Measurements from ENCODE around the gene CD151. TPM values are rescaled to one million over a fixed set of nuclear protein-coding genes. Genes with fewer than 3 reads are reported as not detected.

Gene CD151
- total RNA-seq, 1 experiment from 2014 or later, result 115 TPM

DNA sequence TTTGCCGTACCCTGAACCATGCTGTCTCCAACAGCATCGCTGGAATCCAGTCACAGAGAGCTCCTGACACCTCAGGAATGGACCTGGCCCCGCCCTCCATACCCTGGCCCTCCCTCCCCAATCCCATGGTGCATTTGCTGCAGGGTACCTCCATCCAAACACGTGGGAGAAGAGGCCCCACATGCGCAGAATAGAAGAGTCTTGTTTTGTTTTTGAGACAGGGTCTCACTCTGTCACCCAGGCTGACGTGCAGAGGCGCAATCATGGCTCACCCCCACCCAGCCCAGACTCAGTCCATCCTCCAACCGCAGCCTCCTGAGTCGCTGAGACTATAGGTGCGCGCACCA lies 16.3 kb upstream of the CD151 start (continued):
- TF ChIP-seq, protein P1, sequence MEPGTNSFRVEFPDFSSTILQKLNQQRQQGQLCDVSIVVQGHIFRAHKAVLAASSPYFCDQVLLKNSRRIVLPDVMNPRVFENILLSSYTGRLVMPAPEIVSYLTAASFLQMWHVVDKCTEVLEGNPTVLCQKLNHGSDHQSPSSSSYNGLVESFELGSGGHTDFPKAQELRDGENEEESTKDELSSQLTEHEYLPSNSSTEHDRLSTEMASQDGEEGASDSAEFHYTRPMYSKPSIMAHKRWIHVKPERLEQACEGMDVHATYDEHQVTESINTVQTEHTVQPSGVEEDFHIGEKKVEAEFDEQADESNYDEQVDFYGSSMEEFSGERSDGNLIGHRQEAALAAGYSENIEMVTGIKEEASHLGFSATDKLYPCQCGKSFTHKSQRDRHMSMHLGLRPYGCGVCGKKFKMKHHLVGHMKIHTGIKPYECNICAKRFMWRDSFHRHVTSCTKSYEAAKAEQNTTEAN (CRISPR knock-in tag; IDR thresholded peaks at IDR 0.05), result no peak
- TF ChIP-seq, protein P2, sequence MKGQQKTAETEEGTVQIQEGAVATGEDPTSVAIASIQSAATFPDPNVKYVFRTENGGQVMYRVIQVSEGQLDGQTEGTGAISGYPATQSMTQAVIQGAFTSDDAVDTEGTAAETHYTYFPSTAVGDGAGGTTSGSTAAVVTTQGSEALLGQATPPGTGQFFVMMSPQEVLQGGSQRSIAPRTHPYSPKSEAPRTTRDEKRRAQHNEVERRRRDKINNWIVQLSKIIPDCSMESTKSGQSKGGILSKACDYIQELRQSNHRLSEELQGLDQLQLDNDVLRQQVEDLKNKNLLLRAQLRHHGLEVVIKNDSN (CRISPR knock-in tag; IDR thresholded peaks at IDR 0.05), result no peak

DNA sequence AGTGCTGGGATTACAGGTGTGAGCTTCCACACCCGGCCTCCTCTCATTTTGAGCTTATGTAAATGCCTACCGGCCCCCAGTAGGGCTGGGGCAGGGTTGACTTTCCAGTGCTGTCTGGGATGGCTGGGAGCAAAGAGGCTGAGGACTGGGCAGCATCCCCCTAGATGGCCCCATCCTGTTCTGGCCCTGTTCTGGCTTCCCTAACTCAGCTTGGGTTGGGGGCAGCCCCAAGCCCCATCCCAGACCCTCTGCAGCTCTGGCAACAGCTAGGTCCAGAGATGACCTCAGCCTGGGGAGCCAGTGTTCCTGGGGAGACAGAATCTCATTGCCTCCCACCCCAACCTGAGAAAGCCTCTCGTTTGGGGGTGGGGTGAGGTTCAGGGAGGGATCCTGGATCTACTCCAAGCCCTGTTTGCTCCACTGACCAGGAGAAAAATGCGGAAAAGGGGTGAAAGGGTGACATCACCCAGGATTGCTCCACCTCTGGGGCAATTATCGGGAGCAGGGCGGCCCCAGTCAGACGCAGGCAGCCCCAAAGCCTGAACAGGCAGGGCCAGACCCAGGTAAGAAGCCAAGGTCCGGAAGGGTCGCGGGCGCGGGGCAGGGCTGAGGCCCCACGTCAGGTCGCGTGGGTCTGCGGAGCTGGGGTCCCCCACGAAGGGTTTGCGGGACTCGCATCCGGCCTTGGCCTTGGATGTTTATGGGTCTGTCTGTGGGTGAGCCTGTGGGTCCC lies 14.2 kb upstream of the CD151 start, which contains the start of gene PNPLA2:
PNPLA2 (plus strand) TSS at position 519 of the 733 bp plus-strand sequence. CDS start 805 bp downstream, outside the sequence.
- Mint-ChIP-seq H3K36me3 (no peaks in the 10 kb centered on the region), H3K27me3 (ENCODE audit: low read depth) (no peaks in the 10 kb centered on the region), H3K4me3 (peak within 1 kb of the TSS; percentile 72), H3K27ac (no peak within 1 kb of the TSS), H3K9me3 (no peaks in the 10 kb centered on the region), H3K4me1 (peaks cover 5% of the 10 kb centered on the region)
- peak; percentile 2 for ATAC-seq
- ChIA-PET POLR2A (interaction anchor here (1.1 to 3.4 kb wide), 6 partner anchors 10 to 29 kb away, joined by 3 to 38 read pairs (median 8); partner anchors contain the start of genes CD151, CEND1, CRACR2B and RPLP2), CTCF (interaction anchor here (1.0 to 2.7 kb wide), 10 partner anchors 10 to 243 kb away, joined by 3 to 26 read pairs (median 4); partner anchors contain the start of genes AP2A2 and CRACR2B)
- DNase-seq (ENCODE audit: low spot score), result peak; percentile 36
- TF ChIP-seq OVOL2 (CRISPR knock-in tag; IDR thresholded peaks at IDR 0.05; ENCODE audit: borderline replicate concordance) (no peak), ZNF219 (CRISPR knock-in tag; IDR thresholded peaks at IDR 0.05; ENCODE audit: borderline replicate concordance) (no peak), ETV6 (CRISPR knock-in tag; IDR thresholded peaks at IDR 0.05) (no peak), EMX1 (CRISPR knock-in tag; IDR thresholded peaks at IDR 0.05) (no peak)
- TF ChIP-seq, protein P3, sequence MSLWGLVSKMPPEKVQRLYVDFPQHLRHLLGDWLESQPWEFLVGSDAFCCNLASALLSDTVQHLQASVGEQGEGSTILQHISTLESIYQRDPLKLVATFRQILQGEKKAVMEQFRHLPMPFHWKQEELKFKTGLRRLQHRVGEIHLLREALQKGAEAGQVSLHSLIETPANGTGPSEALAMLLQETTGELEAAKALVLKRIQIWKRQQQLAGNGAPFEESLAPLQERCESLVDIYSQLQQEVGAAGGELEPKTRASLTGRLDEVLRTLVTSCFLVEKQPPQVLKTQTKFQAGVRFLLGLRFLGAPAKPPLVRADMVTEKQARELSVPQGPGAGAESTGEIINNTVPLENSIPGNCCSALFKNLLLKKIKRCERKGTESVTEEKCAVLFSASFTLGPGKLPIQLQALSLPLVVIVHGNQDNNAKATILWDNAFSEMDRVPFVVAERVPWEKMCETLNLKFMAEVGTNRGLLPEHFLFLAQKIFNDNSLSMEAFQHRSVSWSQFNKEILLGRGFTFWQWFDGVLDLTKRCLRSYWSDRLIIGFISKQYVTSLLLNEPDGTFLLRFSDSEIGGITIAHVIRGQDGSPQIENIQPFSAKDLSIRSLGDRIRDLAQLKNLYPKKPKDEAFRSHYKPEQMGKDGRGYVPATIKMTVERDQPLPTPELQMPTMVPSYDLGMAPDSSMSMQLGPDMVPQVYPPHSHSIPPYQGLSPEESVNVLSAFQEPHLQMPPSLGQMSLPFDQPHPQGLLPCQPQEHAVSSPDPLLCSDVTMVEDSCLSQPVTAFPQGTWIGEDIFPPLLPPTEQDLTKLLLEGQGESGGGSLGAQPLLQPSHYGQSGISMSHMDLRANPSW (CRISPR knock-in tag; conservative IDR thresholded peaks at IDR 0.05; ENCODE audit: low read depth), result no peak
- TF ChIP-seq, protein P1 (CRISPR knock-in tag; IDR thresholded peaks at IDR 0.05), result no peak
- TF ChIP-seq, protein P4, sequence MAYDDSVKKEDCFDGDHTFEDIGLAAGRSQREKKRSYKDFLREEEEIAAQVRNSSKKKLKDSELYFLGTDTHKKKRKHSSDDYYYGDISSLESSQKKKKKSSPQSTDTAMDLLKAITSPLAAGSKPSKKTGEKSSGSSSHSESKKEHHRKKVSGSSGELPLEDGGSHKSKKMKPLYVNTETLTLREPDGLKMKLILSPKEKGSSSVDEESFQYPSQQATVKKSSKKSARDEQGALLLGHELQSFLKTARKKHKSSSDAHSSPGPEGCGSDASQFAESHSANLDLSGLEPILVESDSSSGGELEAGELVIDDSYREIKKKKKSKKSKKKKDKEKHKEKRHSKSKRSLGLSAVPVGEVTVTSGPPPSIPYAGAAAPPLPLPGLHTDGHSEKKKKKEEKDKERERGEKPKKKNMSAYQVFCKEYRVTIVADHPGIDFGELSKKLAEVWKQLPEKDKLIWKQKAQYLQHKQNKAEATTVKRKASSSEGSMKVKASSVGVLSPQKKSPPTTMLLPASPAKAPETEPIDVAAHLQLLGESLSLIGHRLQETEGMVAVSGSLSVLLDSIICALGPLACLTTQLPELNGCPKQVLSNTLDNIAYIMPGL (CRISPR knock-in tag; IDR thresholded peaks at IDR 0.05), result no peak
- TF ChIP-seq, protein P5, sequence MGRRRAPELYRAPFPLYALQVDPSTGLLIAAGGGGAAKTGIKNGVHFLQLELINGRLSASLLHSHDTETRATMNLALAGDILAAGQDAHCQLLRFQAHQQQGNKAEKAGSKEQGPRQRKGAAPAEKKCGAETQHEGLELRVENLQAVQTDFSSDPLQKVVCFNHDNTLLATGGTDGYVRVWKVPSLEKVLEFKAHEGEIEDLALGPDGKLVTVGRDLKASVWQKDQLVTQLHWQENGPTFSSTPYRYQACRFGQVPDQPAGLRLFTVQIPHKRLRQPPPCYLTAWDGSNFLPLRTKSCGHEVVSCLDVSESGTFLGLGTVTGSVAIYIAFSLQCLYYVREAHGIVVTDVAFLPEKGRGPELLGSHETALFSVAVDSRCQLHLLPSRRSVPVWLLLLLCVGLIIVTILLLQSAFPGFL (CRISPR knock-in tag; IDR thresholded peaks at IDR 0.05; ENCODE audit: borderline replicate concordance), result no peak
- TF ChIP-seq, protein P6, sequence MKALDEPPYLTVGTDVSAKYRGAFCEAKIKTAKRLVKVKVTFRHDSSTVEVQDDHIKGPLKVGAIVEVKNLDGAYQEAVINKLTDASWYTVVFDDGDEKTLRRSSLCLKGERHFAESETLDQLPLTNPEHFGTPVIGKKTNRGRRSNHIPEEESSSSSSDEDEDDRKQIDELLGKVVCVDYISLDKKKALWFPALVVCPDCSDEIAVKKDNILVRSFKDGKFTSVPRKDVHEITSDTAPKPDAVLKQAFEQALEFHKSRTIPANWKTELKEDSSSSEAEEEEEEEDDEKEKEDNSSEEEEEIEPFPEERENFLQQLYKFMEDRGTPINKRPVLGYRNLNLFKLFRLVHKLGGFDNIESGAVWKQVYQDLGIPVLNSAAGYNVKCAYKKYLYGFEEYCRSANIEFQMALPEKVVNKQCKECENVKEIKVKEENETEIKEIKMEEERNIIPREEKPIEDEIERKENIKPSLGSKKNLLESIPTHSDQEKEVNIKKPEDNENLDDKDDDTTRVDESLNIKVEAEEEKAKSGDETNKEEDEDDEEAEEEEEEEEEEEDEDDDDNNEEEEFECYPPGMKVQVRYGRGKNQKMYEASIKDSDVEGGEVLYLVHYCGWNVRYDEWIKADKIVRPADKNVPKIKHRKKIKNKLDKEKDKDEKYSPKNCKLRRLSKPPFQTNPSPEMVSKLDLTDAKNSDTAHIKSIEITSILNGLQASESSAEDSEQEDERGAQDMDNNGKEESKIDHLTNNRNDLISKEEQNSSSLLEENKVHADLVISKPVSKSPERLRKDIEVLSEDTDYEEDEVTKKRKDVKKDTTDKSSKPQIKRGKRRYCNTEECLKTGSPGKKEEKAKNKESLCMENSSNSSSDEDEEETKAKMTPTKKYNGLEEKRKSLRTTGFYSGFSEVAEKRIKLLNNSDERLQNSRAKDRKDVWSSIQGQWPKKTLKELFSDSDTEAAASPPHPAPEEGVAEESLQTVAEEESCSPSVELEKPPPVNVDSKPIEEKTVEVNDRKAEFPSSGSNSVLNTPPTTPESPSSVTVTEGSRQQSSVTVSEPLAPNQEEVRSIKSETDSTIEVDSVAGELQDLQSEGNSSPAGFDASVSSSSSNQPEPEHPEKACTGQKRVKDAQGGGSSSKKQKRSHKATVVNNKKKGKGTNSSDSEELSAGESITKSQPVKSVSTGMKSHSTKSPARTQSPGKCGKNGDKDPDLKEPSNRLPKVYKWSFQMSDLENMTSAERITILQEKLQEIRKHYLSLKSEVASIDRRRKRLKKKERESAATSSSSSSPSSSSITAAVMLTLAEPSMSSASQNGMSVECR (CRISPR knock-in tag; IDR thresholded peaks at IDR 0.05; ENCODE audit: borderline replicate concordance), result no peak

All from WTC11 (cell line).